ENCODE results near the gene TOPBP1.

The TOPBP1 gene

GRCh38 chr3:133606342-133606741, 55.4 kb downstream of the TOPBP1 start:
- no peak for TF ChIP-seq POLR2AphosphoS5 (IDR thresholded peaks at IDR 0.05; ENCODE audit: borderline replicate concordance, low read depth, low read length)
- no peak for TF ChIP-seq EZH2 (IDR thresholded peaks at IDR 0.05)
- no peak for TF ChIP-seq FOXP2 (optimal IDR thresholded peaks at IDR 0.05; ENCODE audit: control extremely low read depth, extremely low read length, insufficient read depth)
- H3K9me3 ChIP-seq (ENCODE audit: low read depth, low read length) = no peaks in the 10 kb centered on the region
- H3K36me3 ChIP-seq (ENCODE audit: insufficient read depth, low read length) = peaks cover 80% of the 10 kb centered on the region
- no peak for DNase-seq (ENCODE audit: low read depth, low spot score)
- H3K27ac ChIP-seq = no peak overlapping the region
- H3K4me3 ChIP-seq = no peak overlapping the region
- no peak overlapping the region for H3K9ac ChIP-seq (ENCODE audit: insufficient read length)

- Histone ChIP-seq H3K36me3 (ENCODE audit: insufficient read depth, low read length) (peaks cover 49% of the 10 kb centered on the region), H3K9me3 (ENCODE audit: low read depth, low read length) (no peaks in the 10 kb centered on the region), H3K27ac (no peak overlapping the region), H3K4me3 (no peak overlapping the region), H3K9ac (ENCODE audit: insufficient read length) (no peak overlapping the region)
- no peak for DNase-seq (ENCODE audit: low read depth, low spot score)
- no peak for TF ChIP-seq FOXP2 (optimal IDR thresholded peaks at IDR 0.05; ENCODE audit: control extremely low read depth, extremely low read length, insufficient read depth)
Measured at GRCh38 chr3:133600572-133601081, 61.1 kb downstream of the TOPBP1 start.

GRCh38 chr3:133599280-133599679, 62.5 kb downstream of the TOPBP1 start:
- peaks cover 40% of the 10 kb centered on the region for H3K36me3 ChIP-seq (ENCODE audit: insufficient read depth, low read length)
- no peak overlapping the region for H3K4me3 ChIP-seq
- no peak overlapping the region for H3K27ac ChIP-seq
- TF ChIP-seq FOXP2 (optimal IDR thresholded peaks at IDR 0.05; ENCODE audit: control extremely low read depth, extremely low read length, insufficient read depth) (no peak), POLR2AphosphoS5 (IDR thresholded peaks at IDR 0.05; ENCODE audit: borderline replicate concordance, low read depth, low read length) (no peak), EZH2 (IDR thresholded peaks at IDR 0.05) (no peak)
- H3K9me3 ChIP-seq (ENCODE audit: low read depth, low read length) = no peaks in the 10 kb centered on the region
- H3K9ac ChIP-seq (ENCODE audit: insufficient read length) = no peak overlapping the region
- DNase-seq (ENCODE audit: low read depth, low spot score) = no peak

GRCh38 chr3:133598405-133598804, 63.3 kb downstream of the TOPBP1 start:
- no peak for DNase-seq (ENCODE audit: low read depth, low spot score)
- no peak overlapping the region for H3K27ac ChIP-seq
- no peak overlapping the region for H3K4me3 ChIP-seq
- H3K36me3 ChIP-seq (ENCODE audit: insufficient read depth, low read length) = peaks cover 37% of the 10 kb centered on the region
- TF ChIP-seq FOXP2 (optimal IDR thresholded peaks at IDR 0.05; ENCODE audit: control extremely low read depth, extremely low read length, insufficient read depth) (no peak), EZH2 (IDR thresholded peaks at IDR 0.05) (no peak), POLR2AphosphoS5 (IDR thresholded peaks at IDR 0.05; ENCODE audit: borderline replicate concordance, low read depth, low read length) (no peak)
- H3K9ac ChIP-seq (ENCODE audit: insufficient read length) = no peak overlapping the region
- H3K9me3 ChIP-seq (ENCODE audit: low read depth, low read length) = no peaks in the 10 kb centered on the region

GRCh38 chr3:133595341-133595740, 66.4 kb downstream of the TOPBP1 start:
- Histone ChIP-seq H3K9me3 (ENCODE audit: low read depth, low read length) (no peaks in the 10 kb centered on the region), H3K9ac (ENCODE audit: insufficient read length) (no peak overlapping the region), H3K27ac (peak overlapping the region; percentile 19; the same call in 1 of the 2 replicates), H3K4me3 (no peak overlapping the region), H3K36me3 (ENCODE audit: insufficient read depth, low read length) (peaks cover 12% of the 10 kb centered on the region)
- TF ChIP-seq POLR2AphosphoS5 (IDR thresholded peaks at IDR 0.05; ENCODE audit: borderline replicate concordance, low read depth, low read length) (no peak), EZH2 (IDR thresholded peaks at IDR 0.05) (no peak), FOXP2 (optimal IDR thresholded peaks at IDR 0.05; ENCODE audit: control extremely low read depth, extremely low read length, insufficient read depth) (no peak)
- DNase-seq (ENCODE audit: low read depth, low spot score) = no peak

GRCh38 chr3:133593243-133593642, 68.5 kb downstream of the TOPBP1 start:
- Histone ChIP-seq H3K9ac (ENCODE audit: insufficient read length) (no peak overlapping the region), H3K4me3 (no peak overlapping the region), H3K27ac (no peak overlapping the region), H3K36me3 (ENCODE audit: insufficient read depth, low read length) (peaks cover 25% of the 10 kb centered on the region), H3K9me3 (ENCODE audit: low read depth, low read length) (no peaks in the 10 kb centered on the region)
- DNase-seq (ENCODE audit: low read depth, low spot score) = no peak
- TF ChIP-seq POLR2AphosphoS5 (IDR thresholded peaks at IDR 0.05; ENCODE audit: borderline replicate concordance, low read depth, low read length) = no peak
- no peak for TF ChIP-seq FOXP2 (optimal IDR thresholded peaks at IDR 0.05; ENCODE audit: control extremely low read depth, extremely low read length, insufficient read depth)
- TF ChIP-seq EZH2 (IDR thresholded peaks at IDR 0.05) = no peak

- Histone ChIP-seq H3K4me3 (no peak overlapping the region), H3K27ac (no peak overlapping the region), H3K36me3 (ENCODE audit: insufficient read depth, low read length) (peaks cover 25% of the 10 kb centered on the region), H3K9me3 (ENCODE audit: low read depth, low read length) (no peaks in the 10 kb centered on the region), H3K9ac (ENCODE audit: insufficient read length) (no peak overlapping the region)
- no peak for TF ChIP-seq FOXP2 (optimal IDR thresholded peaks at IDR 0.05; ENCODE audit: control extremely low read depth, extremely low read length, insufficient read depth)
- TF ChIP-seq EZH2 (IDR thresholded peaks at IDR 0.05) = no peak
- no peak for TF ChIP-seq POLR2AphosphoS5 (IDR thresholded peaks at IDR 0.05; ENCODE audit: borderline replicate concordance, low read depth, low read length)
- no peak for DNase-seq (ENCODE audit: low read depth, low spot score)
Measured at GRCh38 chr3:133592843-133593242, 68.9 kb downstream of the TOPBP1 start.

- 0 out of 2 replicates have a peak, but pooled peaks have one; percentile 12 for TF ChIP-seq POLR2AphosphoS5 (IDR thresholded peaks at IDR 0.05; ENCODE audit: borderline replicate concordance, low read depth, low read length)
- no peak for TF ChIP-seq EZH2 (IDR thresholded peaks at IDR 0.05)
- Histone ChIP-seq H3K9me3 (ENCODE audit: low read depth, low read length) (no peaks in the 10 kb centered on the region), H3K4me3 (no peak overlapping the region), H3K27ac (peak overlapping the region; percentile 38; the same call in 1 of the 2 replicates), H3K36me3 (ENCODE audit: insufficient read depth, low read length) (peaks cover 38% of the 10 kb centered on the region), H3K9ac (ENCODE audit: insufficient read length) (no peak overlapping the region)
- DNase-seq (ENCODE audit: low read depth, low spot score) = no peak
Measured at GRCh38 chr3:133591271-133591742, 70.4 kb downstream of the TOPBP1 start.

GRCh38 chr3:133589503-133589902, 72.2 kb downstream of the TOPBP1 start:
- TF ChIP-seq POLR2AphosphoS5 (IDR thresholded peaks at IDR 0.05; ENCODE audit: borderline replicate concordance, low read depth, low read length) (no peak), FOXP2 (optimal IDR thresholded peaks at IDR 0.05; ENCODE audit: control extremely low read depth, extremely low read length, insufficient read depth) (no peak), EZH2 (IDR thresholded peaks at IDR 0.05) (no peak)
- H3K9me3 ChIP-seq (ENCODE audit: low read depth, low read length) = no peaks in the 10 kb centered on the region
- H3K27ac ChIP-seq = no peak overlapping the region
- peaks cover 56% of the 10 kb centered on the region for H3K36me3 ChIP-seq (ENCODE audit: insufficient read depth, low read length)
- no peak for DNase-seq (ENCODE audit: low read depth, low spot score)
- H3K4me3 ChIP-seq = no peak overlapping the region
- H3K9ac ChIP-seq (ENCODE audit: insufficient read length) = no peak overlapping the region
